Peyer's patch (tissue), 4 donors: ENCODE results near the gene KCNAB1. TPM values are rescaled to one million over a fixed set of nuclear protein-coding genes. Genes with fewer than 3 reads are reported as not detected.
"Not testable (repeated sequence)": the region's sequence is repeated elsewhere in the genome, so short reads cannot be mapped to it uniquely, and the experiment has no call there.

ENCODE experiments used
- DNase-seq, 3 donors: peaks; one replicate each; pipeline ENCODE4 v3.0.0-alpha.2; 2017 to 2019
- H3K27ac ChIP-seq, 4 donors: fragments of 200-600 bp; sonication (generic); one replicate each; pipeline ENCODE4 v1.5.1; 2016 to 2019
- H3K27me3 ChIP-seq, 2 donors: fragments of 200-600 bp; sonication (generic); one replicate each; pipeline ENCODE4 v1.5.1; 2019
- H3K36me3 ChIP-seq, 3 donors: fragments of 200-600 bp; sonication (generic); one replicate each; pipeline ENCODE4 v1.5.1; 2016 to 2019
- H3K4me1 ChIP-seq, 4 donors: fragments of 200-600 bp; sonication (generic); one replicate each; pipeline ENCODE4 v1.5.1; 2016 to 2019
- H3K4me3 ChIP-seq, 4 donors: fragments of 200-600 bp; sonication (generic); 1 replicate in 3 of 4; 2 replicates in 1 of 4; pipeline ENCODE4 v1.5.1; 2016 to 2019; ENCODE audit warnings: mild to moderate bottlenecking in 1 of 4
- H3K9me3 ChIP-seq, 4 donors: fragments of 200-600 bp; sonication (generic); one replicate each; pipeline ENCODE4 v1.5.1; 2016 to 2019; ENCODE audit warnings: mild to moderate bottlenecking in 1 of 4
- CTCF ChIP-seq, 6 experiments: fragments of 450-650 bp in 4 of 6; fragments of 200-600 bp in 2 of 6; sonication (generic) in 1 of 6; IDR thresholded peaks; one replicate each; pipeline ENCODE4 v1.5.1; 2017 to 2019; ENCODE audit warnings: antibody characterized with exemption in 6 of 6, mild to moderate bottlenecking in 3 of 6, moderate library complexity in 1 of 6
- POLR2A ChIP-seq, 2 donors: fragments of 450-650 bp; IDR thresholded peaks; one replicate each; pipeline ENCODE4 v1.5.1; 2017; ENCODE audit warnings: antibody characterized with exemption in 2 of 2, mild to moderate bottlenecking in 2 of 2, moderate library complexity in 2 of 2
- total RNA-seq, 4 donors: library from RNA; depleted of rRNA; stranded (reverse); fragments of >200 nt; gene quantifications; one replicate each; pipeline ENCODE4 v1.1.0, GENCODE V29; 2016

Gene KCNAB1
- total RNA-seq, 4 donors from 2014 or later = 1.1 to 1.7 (median 1.6) TPM; not detected in 1

GRCh38 chr3:156135921-156136638, 15.7 kb downstream of the KCNAB1 start:
- TF ChIP-seq CTCF (IDR thresholded peaks at IDR 0.05) (no peak), POLR2A (IDR thresholded peaks at IDR 0.05) (no peak)
- Histone ChIP-seq H3K9me3 (no peaks in the 10 kb centered on the region), H3K4me1 (no peaks in the 10 kb centered on the region), H3K27ac (no peak overlapping the region), H3K27me3 (no peaks in the 10 kb centered on the region), H3K36me3 (no peaks in the 10 kb centered on the region), H3K4me3 (no peak overlapping the region)
- no peak for DNase-seq

DNA sequence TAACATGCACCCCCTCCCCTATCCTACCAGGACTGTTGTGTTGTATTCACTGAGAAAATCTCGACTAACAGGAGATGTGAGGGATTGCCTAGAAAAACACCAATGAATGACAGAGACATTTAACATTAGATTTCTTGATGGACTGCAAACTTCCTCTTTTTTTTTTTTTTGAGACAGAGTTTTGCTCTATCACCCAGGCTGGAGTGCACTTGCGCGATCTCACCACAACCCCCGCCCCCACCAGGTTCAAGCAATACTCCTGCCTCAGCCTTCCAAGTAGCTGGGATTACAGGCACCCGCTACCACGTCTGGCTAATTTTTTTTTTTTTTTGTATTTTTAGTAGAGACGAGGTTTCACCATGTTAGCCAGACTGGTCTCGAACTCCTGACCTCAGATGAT, 17.0 kb downstream of the KCNAB1 start:
- H3K4me1 ChIP-seq, H3K27ac ChIP-seq, H3K4me3 ChIP-seq, H3K36me3 ChIP-seq, DNase-seq, H3K9me3 ChIP-seq, H3K27me3 ChIP-seq: not testable (repeated sequence)

DNA sequence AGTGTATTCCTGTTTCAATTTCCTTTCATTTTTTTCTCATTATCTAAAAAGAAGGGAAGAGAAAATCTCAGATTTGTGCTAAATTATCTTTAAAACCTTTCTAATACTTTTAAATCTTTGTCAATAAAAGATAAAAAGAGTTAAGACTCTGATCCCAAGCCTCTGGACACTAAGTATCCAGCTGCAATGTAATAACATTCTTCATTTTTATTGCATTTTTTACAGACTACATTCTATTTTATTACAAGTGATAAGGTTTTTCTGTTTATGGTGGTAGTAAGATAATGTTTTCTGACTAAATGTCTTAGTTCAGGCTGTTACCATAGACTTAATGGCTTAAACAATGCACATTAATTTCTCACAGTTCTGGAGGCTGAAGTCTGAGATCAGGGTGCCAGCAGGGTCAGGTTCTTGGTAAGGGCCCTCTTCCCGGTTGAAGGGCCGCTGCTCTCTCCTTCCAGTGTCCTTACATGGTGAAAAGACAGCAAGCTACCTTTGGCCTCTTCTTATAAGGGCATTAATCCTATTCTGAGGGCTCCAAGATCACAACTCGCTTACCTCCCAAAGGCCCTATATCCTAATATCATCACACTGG, 19.7 kb downstream of the KCNAB1 start:
- Histone ChIP-seq H3K27ac (no peak overlapping the region), H3K36me3 (no peaks in the 10 kb centered on the region), H3K4me3 (no peak overlapping the region), H3K27me3 (no peaks in the 10 kb centered on the region), H3K4me1 (no peaks in the 10 kb centered on the region), H3K9me3 (no peaks in the 10 kb centered on the region)
- TF ChIP-seq POLR2A (IDR thresholded peaks at IDR 0.05) (no peak), CTCF (IDR thresholded peaks at IDR 0.05) (no peak)
- no peak for DNase-seq

GRCh38 chr3:156142702-156143101, 22.3 kb downstream of the KCNAB1 start:
- Histone ChIP-seq H3K27ac (no peak overlapping the region), H3K36me3 (no peaks in the 10 kb centered on the region), H3K27me3 (no peaks in the 10 kb centered on the region), H3K9me3 (no peaks in the 10 kb centered on the region), H3K4me3 (no peak overlapping the region), H3K4me1 (no peaks in the 10 kb centered on the region)
- no peak for DNase-seq
- TF ChIP-seq CTCF (IDR thresholded peaks at IDR 0.05) (no peak), POLR2A (IDR thresholded peaks at IDR 0.05) (no peak)

GRCh38 chr3:156143136-156143535, 22.8 kb downstream of the KCNAB1 start:
- no peak for DNase-seq
- Histone ChIP-seq H3K4me3 (no peak overlapping the region), H3K27ac (no peak overlapping the region), H3K27me3 (no peaks in the 10 kb centered on the region), H3K36me3 (no peaks in the 10 kb centered on the region), H3K4me1 (no peaks in the 10 kb centered on the region), H3K9me3 (no peaks in the 10 kb centered on the region)
- TF ChIP-seq POLR2A (IDR thresholded peaks at IDR 0.05) = no peak
- TF ChIP-seq CTCF (IDR thresholded peaks at IDR 0.05) = no peak

DNA sequence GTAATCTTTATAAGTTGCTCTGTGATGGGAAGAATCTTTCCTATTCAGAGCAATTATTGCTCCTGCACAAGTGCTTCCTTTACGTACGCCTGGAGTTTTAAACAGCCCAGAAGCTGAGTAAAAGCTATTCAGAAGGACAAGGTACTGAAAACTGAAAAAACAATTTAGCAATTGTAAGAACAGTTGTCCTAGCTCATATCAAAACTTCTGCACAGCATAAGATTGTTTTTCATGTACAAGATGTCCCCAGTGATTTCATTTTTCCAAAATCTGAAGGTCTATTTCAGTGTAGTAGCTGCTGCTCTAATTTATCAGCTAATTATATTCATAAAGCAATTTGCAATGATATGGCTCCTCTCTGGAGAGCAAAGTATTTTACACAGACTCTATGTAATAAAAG, 23.7 kb downstream of the KCNAB1 start:
- no peaks in the 10 kb centered on the region for H3K9me3 ChIP-seq
- H3K4me1 ChIP-seq = no peaks in the 10 kb centered on the region
- TF ChIP-seq POLR2A (IDR thresholded peaks at IDR 0.05) = no peak
- H3K27ac ChIP-seq = no peak overlapping the region
- H3K4me3 ChIP-seq = no peak overlapping the region
- H3K27me3 ChIP-seq = no peaks in the 10 kb centered on the region
- H3K36me3 ChIP-seq = no peaks in the 10 kb centered on the region
- no peak for DNase-seq
